Pons (tissue), 1 donor: ENCODE measurements around the gene VIT.

Experiments
- DNase-seq: peaks from one replicate; pipeline ENCODE4 v3.0.0-alpha.2; 2016; ENCODE audit warnings: low spot score

The VIT gene

GRCh38 chr2:36859366-36859792 lies 162.9 kb downstream of the VIT start:
- DNase-seq, result no peak

- no peak for DNase-seq
These were observed 165.4 kb downstream of the VIT start for GRCh38 chr2:36861896-36862295.
